PC-3 (cell line): Measurements from ENCODE around the gene CAND2.

Source experiments
- CTCF ChIP-seq: fragments of 300-600 bp; sonication (generic); conservative IDR thresholded peaks from 2 replicates; pipeline ENCODE4 v1.5.1; 2017; ENCODE audit warnings: antibody characterized with exemption, low read depth, mild to moderate bottlenecking, low read length
- EZH2 ChIP-seq: fragments of 300-600 bp; sonication (generic); IDR thresholded peaks from one replicate; pipeline ENCODE4 v1.6.1; 2017; ENCODE audit warnings: antibody characterized with exemption, mild to moderate bottlenecking, low read length; ENCODE audit not compliant: unreplicated experiment
- EZH2phosphoT487 ChIP-seq: fragments of 300-600 bp; sonication (generic); IDR thresholded peaks from 2 replicates; pipeline ENCODE4 v1.6.1; 2018; ENCODE audit warnings: mild to moderate bottlenecking, antibody characterized with exemption, low read length, borderline replicate concordance

- TF ChIP-seq CTCF (no peak), EZH2 (no peak), EZH2phosphoT487 (no peak)
These were observed 32.3 kb downstream of the CAND2 start for GRCh38 chr3:12828751-12829150.
